Measurements from ENCODE around the gene LSG1.
"Not testable (repeated sequence)": the region's sequence is repeated elsewhere in the genome, so short reads cannot be mapped to it uniquely, and the experiment has no call there.

The LSG1 gene

DNA sequence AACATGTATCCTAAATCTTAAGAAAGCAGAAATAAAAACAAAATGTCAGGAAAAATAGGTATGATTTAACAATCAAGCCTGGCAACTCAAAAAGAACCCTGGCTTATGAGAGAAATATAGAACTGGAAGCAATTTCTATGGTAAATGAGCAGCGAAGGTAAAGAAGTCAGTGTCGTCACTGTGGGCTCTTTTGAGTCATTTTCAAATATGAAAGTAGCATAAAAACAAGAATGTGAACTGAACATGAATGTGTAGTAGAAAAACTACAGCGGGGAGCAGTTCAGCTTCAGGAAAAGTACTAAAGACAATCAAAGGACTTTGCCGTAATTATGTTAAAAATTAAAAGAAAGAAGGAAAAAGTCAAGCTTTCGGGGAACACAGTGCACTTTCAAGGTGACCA, 17.5 kb downstream of the LSG1 start:
- DNase-seq, result no peak

DNA sequence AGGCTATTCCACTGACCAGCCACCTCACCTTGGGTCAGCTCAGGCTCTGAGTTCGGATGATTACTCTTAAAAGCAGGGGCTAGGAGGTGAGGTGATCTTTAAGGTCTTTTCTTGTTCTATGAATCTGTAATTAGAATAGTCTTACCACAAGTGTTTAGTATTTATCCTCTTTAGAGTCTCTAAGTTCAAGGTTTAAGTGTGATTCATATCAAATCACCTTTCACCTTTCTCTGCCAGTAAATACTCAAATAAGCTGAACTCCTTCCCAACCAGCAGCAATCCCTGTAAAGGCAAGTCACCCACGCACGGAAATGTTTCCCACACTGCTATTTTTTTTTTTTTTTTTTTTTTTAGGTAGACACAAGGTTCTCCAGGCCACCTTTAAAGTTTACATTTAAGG, 24.2 kb downstream of the LSG1 start:
- no peak for DNase-seq

DNA sequence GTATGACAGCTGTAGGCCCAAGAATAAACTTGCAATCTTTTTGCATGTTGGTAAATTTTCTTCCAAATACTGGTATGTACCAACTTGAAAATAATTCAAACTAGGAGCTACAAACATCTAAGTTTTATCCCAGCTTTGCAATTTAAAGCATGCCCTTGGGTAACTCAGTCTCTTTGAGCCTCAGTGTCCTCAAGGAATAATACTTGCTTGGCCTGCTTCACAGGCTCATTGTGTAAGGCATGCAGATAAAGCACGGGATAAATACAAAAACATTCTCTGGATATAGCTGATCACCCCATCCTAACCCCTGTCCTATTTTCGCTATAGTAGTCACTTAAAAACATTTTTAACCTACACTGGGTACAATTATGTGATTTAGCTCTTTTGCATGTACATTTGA, 29.2 kb downstream of the LSG1 start:
- DNase-seq, result no peak

DNA sequence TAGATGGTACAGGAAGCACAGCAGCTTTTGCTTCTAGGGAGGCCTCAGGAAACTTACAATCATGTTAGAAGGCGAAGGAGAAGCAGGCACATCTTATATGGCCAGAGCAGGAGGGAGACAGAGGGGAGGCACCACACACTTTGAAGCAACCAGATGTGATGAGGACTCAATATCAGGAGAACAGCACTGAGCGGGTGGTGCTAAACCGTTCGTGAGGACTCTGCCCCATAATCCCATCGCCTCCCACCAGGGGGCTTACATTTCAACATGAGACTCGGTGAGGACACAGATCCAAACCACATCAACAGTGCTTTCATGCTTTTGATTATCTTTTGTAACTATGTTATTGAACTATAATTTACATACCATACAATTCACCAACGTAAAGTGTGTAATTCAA, 31.2 kb downstream of the LSG1 start:
- DNase-seq, result peak; percentile 24

DNA sequence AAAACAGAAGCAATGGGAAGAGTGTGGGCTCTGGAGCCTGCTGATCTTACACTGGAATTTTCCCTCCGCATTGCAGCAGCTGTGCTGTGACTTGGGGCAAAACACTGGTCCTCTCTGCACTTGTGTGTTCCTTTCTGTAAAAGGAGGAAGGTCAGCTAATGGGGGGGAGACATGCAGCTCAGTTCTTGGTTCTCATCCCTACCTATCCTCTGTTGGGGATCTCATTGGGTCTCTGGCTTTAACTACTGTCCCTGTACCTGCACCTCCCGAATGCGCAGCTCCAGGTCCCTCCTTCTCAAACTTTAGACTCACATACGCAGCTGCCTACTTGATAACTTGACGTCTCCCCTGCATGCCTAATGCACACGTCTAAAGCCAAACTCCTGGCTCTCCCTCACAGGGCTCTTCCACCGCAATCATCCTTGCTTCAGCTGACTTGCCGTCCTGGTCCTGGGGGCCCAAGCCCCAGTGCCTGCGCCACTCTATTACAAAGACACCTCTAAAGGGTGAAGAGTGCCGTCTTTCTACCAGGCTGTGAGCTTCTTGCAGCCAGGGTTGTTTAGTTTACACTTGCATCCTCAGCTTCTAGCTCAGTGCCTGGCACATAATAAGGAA, 32.9 kb downstream of the LSG1 start:
- no peak for DNase-seq

DNA sequence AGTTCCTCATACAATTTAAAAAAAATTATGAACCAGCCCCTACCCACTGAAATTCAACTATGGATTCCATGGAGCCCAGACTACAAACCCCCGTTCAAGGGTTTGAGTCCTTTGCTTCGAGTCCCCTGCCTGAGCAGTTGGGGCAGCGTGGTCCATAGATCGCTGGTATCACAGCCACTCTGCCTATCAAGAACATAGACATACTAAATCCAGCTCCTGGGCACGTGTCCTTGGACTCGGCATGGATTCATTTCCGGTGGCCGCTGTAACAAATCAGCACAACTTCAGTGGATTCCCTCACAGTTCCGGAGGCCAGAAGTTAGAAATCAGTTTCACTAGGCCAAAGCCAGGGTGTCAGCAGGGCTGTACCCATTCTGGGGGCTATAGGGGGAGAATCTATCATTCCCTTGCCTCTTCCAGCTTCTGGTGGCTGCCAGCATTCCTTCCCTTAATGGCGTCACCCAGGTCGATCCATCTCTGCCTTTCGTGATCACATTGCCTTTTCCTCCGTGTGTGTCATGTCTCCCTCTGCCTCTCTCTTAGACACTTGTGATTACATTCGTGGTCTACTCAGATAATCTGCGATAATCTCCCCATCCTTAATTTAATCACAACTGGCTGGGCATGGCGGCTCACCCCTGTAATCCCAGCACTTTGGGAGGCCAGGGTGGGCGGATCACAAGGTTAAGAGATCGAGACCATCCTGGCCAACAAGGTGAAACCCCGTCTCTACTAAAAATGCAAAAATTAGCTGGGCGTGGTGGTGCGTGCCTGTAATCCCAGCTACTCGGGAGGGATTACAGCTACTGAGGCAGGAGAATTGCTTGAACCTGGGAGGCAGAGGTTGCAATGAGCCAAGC, 34.2 kb downstream of the LSG1 start:
- no peak for DNase-seq

DNA sequence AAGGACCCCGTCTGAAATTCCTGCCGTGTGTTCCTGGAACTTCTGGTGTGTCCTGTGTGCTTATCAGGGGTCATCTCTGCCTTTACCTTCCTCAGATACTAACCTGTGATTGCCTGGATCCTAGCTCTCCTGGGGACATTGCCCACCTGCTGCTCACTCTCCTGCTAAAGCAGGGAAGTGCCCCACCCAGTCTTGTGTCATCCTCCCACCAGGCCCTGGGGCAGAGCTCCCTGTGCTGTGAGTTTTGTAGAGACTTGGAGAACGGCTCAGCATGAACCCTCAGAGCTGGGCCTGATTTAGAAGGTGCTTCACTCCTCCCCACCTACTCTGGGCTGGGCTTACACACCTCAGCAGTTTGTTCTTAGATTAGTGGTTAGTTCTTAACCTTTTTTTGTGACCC, 34.9 kb downstream of the LSG1 start:
- no peak for DNase-seq

DNA sequence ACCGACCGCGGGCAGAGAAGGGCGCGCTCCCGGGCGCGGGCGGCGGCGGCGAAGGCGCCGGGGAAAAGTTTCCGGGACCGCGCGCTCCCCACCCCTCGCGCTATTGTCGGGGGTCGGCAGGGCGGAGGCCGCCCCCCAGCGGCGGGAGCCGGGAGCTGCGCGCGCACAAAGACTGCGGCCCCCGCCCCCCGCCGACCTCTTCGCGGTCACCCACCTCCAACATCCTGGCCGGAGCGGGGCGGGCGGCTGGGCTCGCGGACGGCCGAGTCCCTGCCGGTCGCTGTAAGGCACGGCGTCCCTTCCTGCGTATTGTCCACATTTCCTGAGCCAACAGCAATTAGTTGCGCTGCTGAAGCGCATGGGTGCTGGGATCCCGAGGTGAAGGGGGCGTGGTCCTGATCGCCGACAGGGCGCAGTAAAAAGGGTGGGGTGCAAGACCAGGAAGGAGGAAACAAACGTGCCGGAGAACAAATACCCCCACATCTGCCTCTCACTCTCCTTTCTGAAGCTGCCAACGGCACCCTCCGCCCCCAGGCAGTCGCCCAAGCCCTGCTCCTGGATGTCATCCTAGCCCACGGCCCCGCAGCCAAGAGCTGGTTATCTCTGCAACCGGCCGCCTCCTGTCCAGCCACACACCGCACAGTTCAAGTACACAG, 38.5 kb downstream of the LSG1 start, which contains the start of gene TMEM44:
TSS of gene TMEM44 (minus strand) at position 71 of the 656 bp plus-strand sequence. CDS start 204 bp downstream, outside the sequence.
- DNase-seq, result peak; percentile 58

DNA sequence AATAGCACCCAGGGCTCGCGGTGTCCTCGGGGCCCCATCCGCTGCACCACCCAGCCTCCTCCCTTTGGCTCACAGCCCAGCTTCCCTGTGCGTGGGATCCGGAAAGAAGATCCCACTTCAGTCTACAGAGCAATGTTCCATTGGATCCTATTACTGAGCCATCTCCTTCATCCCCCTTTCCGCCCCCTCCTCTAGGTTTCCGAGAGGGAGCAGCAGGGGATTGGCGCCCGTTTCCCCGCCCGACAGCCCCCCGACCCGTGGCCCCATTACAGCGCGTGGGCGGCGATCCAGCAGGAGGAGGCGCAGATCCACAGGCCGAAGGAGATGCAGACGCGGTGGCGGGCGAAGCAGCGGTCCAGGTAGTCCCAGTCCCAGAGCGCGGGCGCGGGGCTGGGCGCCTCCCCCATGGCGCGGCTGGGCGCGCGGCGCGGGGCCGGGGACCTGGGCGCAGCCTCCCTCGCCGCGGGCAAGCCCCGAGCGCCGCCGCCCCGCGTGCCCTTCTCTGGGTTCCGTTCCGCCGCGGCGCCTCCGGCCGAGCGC, 39.1 kb downstream of the LSG1 start:
- no peak for DNase-seq

DNA sequence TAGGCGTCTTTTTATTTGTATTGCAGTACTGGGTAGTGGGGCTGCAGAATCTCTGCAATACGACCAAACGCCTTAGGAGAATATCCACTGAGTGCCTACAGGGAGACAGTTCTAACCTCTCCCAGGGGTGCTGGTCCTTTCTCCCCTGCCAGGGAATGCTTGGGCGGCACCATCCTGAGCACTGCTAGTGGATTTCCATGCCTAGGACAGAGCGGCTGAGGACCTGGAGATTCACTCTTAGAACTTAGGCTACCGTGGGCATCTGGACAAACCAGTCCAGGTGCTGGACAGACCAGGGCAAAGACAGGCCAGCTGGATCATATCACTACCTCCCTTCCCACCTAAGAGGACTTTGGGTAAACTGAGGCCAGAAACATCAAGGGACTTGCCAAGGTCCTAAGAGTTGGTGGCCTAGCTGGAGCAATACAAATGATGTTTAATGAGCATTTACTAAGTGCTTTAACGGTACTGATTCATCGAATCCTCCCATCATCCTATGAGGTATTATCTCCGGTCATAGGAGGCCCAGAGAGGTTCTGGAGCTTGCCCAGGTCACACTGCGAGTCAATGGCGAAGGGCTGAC, 39.7 kb downstream of the LSG1 start:
- no peak for DNase-seq

DNA sequence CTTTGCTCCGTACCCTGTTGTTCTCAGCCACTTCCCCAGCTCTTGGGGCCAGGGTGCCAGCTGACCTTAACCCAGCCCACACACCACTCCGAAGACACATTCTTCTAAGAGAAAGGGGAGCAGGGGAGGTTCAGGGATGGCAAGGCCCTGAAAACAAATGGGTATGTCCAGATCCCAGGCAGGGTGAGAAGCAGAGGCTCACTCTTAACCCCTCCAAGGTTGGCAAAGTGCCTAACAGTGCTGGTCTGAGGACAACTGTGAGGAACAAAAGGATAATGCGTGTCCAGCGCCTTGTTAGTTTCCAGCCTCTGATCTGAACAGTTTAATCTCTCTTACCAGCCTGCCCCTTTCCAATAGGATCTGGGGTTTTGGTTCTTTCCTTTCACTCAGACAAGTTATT, 40.3 kb downstream of the LSG1 start:
- DNase-seq, result no peak

DNA sequence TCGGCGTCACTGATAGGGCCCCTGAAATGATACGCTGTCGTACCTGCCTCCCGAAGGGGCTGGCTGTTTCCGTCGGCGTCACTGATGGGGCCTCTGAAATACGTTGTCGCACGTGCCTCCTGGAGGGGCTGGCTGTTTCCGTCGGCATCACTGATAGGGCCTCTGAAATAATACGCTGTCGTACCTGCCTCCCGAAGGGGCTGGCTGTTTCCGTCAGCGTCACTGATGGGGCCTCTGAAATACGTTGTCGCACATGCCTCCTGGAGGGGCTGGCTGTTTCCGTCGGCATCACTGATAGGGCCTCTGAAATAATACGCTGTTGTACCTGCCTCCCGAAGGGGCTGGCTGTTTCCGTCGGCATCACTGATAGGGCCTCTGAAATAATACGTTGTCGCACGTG, 41.3 kb downstream of the LSG1 start:
- DNase-seq, result not testable (repeated sequence)

DNA sequence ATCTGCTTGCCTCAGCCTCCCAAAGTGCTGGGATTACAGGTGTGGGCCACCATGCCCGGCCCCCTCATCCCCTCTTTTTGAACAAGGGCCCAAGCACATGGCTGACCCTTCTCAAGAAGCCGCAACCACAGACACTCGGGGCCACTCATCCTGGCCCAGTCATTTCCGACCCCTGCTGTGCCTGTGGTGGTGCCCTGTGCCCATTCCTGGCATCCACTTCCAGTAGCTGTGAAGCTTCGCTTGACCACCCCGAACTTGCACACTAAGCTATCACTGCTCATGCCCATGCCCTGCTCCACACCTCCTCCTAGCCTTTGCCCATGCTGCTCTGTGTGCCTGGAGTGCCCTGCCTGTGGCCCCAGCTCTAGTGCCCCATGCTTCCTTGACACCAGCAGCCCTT, 47.0 kb downstream of the LSG1 start:
- no peak for DNase-seq

DNA sequence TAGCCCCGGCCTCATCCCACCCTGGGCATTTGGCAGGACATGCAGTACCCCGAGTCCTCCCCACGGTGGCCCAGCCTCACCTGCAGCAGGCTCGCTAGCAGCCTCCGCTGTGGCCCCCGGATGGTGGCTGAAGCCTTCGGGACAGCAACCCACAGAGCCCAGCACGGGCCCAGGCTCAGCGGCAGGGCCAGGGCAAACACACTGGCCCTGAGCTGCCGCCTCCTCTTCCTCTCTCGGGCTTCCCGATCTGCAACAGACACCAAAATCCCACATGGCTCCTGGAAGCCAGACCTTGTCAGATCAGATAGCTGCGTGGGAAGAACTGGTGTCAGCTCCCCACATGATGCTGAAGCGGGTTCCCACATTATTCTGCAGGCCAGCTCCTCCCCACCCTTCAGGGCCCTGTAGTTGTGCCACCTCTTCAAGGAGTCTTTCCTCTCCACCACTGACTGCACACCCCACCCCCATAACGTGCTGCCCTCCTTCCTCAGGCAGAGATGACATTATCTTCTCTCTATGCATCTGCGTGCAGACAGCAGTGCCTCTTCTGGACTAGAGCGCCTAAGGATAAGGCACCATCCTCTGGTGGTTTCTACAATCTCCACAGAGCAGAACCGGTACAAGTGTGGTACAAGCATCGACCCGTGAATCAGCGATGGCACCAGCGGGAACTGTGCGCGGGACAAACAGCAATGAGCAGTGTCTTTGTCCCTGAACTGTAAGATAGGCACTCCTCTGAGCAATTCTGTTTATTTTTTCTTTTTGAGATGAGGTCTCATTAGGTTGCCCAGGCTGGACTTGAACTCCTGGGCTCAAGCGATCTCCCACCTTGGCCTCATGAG, 48.3 kb downstream of the LSG1 start:
- DNase-seq, result no peak

DNA sequence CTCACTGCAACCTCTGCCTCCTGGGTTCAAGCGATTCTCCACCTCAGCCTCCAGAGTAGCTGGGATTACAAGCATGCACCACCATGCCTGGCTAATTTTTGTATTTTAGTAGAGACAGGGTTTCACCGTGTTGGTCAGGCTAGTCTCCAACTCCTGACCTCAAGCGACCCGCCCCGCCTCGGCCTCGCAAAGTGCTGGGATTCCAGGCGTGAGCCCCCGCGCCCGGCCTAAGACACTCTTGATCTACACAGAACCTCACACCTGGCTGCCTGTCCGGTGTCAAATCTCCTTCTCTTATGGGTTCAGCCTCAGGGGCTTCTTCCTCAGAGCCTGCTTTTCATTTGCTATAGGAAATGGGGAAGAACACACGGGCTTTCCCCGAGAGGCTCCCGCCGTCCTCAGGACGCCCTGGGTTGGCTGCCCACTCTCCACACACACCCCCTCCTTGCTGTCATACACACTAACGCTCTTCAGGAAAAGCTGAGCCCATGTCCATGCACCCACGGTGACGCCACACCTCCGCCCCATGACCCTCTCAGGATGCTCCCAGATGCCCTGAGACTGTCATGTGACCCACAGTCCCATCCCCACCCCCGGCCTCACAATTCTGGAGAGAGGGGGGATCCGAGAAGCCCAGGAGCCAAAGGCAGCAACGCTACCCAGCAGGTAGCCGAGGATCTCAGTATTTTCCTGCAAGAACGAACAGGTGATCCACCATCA, 49.2 kb downstream of the LSG1 start:
- no peak for DNase-seq

DNA sequence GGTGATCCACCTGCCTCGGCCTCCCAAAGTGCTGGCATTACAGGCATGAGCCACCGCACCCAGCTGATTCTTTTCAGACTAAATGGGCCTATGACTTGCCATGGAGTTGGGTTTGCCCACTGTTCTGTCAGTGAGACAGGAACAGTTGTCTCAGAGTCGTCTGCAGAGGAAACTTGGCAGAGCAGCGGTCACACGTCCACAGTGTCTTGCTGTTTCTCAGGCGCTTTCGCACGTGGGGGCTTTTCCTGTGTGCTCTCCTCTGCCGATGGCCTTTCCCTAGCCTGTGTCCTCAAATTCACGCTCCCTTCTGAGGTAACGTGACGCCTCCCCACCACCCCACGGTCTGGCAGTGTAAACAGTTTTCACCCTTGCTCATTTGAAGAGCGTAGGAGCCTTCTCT, 50.0 kb downstream of the LSG1 start:
- DNase-seq, result no peak

DNA sequence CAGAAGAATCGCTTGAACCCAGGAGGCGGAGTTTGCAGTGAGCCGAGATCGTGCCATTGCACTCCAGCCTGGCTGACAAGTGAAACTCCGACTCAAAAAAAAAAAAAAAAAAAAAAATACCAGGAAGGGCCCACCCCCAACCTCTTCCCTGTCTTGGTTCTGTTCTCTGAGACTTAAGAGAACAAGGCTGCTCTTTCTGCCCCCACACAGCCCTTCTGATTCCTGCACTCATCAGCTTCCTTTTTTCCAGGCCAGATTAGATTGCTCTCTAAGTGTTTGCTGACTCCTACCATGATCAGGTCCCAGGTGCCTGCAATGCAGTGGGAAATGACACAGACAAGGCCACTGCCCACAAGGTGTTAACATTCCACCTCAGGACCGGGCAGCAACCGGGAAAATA, 51.8 kb downstream of the LSG1 start:
- no peak for DNase-seq

DNA sequence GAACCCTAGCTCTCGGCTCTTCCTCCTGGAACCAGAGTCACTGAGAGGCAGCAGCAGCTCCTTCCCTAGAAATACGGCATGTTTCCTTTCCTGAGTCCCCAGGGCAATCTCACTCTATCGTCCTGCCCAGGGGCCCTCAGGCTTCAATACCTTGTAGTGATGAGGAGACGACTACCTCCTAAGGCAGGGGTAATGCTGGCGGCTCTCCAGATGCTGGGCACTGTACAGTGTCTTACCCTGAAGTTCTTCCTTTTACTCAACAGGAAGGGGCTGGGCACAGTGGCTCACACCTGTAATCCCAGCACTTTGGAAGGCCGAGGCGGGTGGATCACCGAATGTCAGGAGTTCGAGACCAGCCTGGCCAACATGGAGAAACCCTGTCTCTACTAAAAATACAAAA, 52.2 kb downstream of the LSG1 start:
- DNase-seq, result no peak

DNA sequence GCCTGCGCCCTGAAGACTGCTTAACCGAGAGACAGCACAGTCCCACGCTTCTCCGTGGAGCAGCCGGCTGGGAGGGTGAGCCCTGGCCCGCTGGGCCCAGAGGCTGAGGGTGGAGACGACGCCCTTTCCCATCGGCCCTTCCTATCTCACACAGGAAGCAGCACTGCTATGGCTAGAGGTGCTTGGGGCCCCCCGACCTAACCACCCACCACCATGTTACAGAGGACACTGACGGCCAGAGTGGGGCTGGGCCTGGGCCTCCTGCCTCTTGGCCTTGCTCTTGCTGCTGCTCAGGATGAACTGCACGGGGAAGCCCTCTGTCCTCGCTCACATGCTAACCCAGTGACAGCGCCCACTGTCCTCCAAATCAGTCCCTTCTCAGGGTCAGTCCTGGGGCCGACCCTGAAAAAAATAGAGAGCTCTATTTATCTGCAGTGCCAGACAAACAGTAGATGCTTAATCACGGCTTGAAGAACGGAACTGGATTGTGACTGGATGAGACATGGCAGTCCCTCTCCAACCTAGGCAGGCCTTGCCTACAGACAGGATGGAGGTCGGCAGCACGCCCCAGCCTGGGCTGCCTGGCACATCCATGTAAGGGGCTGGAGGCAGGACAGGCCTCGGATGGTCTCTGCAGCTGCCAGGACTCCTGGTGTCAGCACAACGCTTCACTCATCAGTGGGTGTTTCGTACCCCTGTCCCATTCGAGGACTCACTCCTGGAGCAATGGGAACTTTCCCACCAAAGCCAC, 53.0 kb downstream of the LSG1 start:
- DNase-seq, result no peak

DNA sequence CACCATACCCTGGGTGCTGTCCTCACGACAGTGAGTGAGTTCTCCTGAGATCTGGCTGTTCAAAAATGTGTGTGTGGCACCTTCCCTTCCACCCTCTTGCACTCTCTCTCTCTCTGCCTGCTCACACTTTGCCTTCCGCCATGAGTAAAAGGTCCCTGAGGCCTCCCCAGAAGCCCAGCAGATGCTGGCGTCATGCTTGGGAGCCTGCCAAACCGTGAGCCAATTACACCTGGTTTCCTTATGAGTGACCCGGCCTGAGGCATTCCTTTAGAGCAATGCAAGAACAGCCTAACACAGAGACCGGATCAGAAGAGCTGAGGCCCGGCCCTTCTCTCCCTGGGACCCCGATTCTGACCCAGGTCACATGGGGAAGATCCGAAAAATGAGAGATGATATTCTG, 54.2 kb downstream of the LSG1 start:
- DNase-seq, result no peak

DNA sequence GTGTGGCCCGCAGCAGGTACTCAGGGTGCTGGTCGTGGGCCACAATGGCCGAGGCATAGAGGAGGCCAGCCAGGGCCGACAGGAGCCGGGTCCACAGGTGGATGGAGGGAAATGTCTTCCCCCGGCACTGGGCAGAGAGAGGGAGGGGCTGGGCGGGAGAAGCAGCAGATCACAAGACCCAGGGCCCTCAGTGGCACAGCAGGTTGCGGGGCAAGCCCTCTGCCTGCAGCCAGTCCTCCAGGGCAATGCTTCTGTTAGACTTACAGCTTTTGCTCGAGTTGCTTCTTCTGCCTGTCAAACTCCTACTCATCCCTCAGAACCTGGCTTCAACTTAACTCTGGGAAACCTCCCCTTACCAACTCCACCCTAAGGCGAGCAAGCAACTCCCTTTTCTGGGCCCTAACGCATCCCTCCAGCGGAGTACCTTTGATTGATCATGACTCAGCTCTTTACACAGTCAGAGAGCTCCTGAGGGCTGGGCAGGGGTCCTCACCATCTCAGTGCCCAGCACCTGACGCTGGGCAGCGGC, 54.8 kb downstream of the LSG1 start:
- DNase-seq, result no peak

Measured in effector CD8-positive, alpha-beta T cell (primary cell).